ENCODE results near the gene OR1A2.

- no peak for TF ChIP-seq CTCF (IDR thresholded peaks at IDR 0.05)
- TF ChIP-seq POLR2AphosphoS5 (IDR thresholded peaks at IDR 0.05): no peak
- TF ChIP-seq POLR2A (IDR thresholded peaks at IDR 0.05): no peak
Observed at GRCh38 chr17:3207367-3207766, 10.0 kb downstream of the OR1A2 start, which contains the start of gene OR1A1.

Measured in sigmoid colon (tissue), 4 donors.